Activated T-helper 1 cell treated with anti-CD3 and anti-CD28 coated beads, Interleukin-2, amount 50 U/mL, for 16 hours (primary cell): ENCODE results near the gene MAMSTR.

Experiments used
- DNase-seq, 2 donors: peaks; one replicate each; pipeline ENCODE4 v3.0.0-alpha.2; 2020; ENCODE audit warnings: low read depth in 1 of 2, low spot score in 1 of 2

The MAMSTR gene

GRCh38 chr19:48746738-48747575, 27.4 kb upstream of the MAMSTR start, which contains the start of gene IZUMO1:
IZUMO1 (minus strand) TSS chr19:48746909; CDS start chr19:48745859, 1,050 bp downstream.
- no peak for DNase-seq

- DNase-seq, result no peak
Measured at GRCh38 chr19:48746110-48746509, 26.6 kb upstream of the MAMSTR start.

DNA sequence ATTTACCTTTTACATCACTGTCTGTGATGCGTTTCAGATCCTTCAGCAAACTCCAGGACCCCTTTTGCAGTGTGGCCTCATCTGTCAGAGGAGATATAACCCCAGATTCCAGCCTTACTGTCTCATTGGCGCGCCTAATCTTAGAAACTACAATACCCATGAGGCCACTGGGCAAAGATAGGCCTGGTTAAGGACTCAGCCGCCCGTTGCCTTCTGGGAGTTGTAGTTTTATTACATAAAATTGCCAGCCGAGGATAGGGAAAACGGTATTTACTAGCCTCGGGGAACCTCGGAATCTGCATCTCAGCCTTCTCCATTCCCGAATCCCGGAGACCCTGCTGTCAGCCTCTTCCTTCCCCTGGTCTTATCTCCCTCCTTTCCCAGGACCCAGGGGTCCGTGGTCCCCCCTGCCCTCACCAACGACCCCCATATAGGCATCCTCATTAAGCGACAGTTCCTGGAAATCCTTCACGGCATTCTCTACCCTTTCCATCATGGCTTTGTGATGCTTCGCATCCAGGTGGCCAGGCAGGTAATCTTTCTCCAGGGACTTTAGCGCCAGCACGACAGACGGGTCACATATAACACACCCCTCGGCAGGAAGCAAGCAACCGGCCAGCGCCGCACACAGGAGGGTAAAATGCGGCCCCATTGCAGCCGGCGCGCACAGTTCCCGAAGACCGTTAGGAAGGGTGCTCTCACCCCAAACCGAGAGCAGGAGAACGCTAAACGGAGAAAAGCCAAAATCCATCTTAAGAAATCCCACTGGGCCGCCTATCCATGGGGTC, 25.9 kb upstream of the MAMSTR start:
- DNase-seq, result no peak

DNA sequence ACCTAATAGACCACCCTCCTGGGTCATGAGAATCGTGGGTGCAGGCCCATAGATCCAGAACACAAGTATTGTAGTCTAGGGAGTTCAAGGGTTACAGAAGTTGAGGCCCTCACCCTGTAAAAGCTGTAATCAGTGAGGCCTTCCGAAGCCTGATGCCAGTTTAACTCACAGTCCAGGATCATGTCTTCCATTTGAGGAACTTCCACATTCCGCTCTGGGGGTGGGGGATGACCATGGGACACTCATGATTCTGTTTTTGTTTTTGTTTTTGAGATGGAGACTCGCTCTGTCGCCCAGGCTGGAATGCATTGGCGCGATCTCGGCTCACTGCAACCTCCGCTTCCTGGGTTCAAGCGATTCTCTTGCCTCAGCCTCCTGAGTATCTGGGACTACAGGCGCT, 22.6 kb upstream of the MAMSTR start:
- no peak for DNase-seq

DNA sequence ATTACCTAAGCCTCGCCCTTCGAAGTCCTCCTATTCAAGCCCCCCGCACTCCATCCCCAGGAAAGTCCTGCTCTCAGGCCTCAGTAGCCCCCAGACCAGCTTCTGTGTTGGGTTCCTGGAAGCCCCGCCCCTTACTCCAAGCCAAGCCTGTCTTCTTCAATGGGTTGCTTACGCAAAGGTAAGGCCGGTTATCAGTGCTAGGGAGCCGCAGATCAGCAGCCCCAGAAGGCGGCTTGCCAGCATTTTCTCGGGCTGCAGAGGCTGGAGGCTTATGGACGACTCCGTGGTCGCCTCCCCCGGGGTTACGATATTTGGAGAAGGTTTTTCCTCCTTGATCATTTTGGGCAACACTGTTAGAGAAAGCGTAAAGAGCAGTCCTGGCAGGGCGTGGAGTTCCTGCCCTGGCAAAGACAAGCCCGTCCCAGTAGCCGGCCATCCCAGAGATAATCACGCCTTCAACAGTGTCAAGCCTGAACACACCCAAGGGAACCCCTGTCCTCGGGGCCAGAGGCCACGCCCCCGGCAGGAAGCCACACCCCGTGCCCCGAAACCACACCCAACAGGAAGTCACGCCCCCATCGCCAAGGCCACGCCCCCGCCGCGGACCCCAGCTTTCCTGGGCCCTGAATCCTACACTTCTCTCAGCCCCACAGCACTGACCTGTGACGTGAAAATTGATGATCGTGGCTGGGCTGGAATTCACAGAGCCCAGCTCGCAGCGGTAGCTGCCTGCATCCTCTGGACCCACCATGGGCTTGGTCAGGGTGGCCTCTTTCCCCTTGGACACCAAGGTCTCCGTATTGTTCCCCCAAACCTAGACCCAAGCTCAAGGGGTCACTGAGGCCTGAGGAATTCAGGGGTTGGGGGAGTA, 21.8 kb upstream of the MAMSTR start:
- DNase-seq, result no peak

- DNase-seq, result no peak
Measured at GRCh38 chr19:48740164-48740972, 20.8 kb upstream of the MAMSTR start, which contains the start of gene RASIP1. RASIP1 (minus strand) TSS chr19:48740610; CDS start chr19:48740282, 328 bp downstream.

DNA sequence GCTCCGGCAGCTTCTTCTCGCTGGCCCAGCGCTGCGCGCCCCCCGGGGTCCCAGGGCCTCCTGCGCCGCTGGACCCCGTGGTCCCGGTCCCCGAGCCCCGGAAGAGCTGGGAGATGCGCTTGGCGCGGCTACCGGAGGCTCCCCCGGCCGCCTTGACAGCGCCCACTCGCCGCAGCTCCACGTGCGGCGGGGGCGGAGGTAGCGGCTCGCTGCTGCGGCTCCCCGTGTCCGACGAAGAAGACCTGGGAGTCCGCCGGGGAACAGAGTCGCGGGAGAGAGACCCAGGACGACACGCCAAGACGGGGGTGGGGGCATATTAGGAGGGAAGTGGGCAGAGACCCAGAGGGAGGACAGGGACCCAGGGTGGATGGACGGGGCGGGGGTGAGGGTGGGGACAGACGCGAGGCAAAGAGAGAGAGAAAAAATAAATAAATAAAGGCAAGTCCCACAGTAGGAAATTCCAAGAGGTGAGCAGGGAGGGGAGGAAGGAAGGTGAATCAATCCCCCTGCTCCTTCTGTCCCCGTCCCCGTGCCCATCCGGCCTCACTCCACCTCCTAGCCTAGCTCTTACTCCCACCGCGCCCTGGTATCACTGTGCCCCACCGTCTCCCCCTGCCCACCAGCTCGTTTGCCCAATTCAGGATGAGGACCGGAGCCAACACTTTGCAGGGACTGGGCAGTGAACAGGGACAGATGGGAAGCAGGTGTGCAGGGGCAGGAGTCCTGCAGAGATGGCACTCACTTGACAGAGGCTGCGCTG, 20.1 kb upstream of the MAMSTR start:
- no peak for DNase-seq

DNA sequence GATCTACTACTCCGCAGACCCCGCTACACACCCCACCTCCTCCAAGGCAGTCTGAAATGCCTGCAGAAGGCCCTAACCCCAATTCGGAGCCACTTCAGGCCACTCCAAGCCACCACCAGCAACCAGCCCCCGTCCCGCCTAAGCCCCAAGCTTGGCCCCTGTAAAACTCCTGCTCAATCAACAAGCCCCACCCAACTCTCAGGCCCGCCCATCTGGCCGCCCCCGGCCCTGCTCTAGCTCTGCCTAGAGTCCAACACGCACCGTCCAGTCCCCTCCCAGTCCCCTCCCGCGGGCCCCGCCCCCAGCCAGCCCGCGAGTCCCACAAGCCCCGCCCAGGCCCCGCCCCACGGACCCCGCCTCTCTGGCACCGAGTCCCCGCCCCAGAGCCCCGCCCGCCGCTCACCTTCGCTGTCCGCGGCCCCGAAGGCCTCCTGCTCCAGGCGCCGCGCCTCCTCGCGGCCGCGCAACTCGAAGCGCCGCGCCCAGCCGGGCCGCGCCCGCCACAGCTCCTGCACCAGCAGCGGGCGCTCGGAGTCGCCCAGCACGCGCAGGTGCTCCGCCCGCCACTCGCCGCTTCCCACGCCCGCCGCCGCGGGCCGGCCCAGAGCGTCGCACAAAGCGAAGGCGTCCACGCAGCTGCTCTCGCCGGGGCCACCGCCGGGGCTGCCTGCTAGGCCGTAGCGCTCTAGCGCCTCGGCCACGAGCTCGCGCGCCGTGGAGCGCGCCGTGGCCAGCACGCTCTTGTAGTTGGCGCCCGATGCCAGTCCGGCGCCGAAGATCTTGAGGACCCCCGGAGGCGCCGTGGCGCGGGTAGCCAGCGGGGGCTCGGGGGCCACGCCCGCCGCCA, 19.3 kb upstream of the MAMSTR start:
- DNase-seq, result peak; percentile 90 to 92

DNA sequence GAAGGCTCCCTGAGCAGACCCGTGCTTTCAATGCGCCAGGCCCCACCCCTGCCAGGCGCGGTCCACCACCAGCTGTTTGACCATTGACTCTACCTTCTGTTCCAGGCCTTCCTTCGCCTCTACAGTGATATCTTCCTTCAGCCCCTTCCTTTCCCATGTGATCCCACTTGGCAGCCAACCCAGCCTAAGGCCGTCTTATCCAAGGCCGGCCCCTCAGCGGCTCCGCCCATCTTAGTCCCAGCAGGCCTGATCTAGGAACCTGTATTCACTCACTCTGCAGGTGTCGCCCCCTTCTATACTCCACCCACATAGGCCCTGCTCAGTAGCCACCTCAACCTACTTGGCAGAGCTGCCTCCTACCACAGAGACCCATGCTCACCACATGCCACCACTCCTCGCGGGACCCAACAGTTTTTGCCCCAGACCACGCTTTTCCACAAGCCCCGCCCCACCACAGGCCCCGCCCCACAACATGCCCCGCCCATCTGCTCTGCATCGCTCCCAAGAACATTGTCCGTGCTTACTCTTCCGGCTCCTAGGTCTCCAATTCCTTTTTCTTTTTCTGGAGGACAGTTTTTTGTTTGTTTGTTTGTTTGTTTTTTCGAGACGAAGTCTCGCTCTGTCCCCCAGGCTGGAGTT, 18.0 kb upstream of the MAMSTR start:
- no peak for DNase-seq

- DNase-seq, result no peak
Measured at GRCh38 chr19:48735031-48735615, 15.6 kb upstream of the MAMSTR start.

DNA sequence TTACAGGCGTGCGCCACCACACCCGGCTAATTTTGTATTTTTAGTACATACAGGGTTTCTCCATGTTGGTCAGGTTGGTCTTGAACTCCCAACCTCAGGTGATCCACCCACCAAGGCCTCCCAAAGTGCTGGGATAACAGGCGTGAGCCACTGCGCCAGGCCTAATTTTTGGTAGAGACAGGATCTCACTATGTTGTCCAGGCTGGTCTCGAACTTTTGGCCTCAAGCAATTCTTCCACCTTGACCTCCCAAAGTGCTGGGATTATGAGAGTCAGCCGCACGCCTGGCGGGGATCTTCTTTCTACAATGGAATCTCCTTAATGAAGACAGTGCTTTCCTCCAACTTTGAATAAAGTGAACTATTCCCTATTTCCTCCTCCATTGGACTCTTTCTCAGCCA, 15.1 kb upstream of the MAMSTR start:
- DNase-seq, result no peak

DNA sequence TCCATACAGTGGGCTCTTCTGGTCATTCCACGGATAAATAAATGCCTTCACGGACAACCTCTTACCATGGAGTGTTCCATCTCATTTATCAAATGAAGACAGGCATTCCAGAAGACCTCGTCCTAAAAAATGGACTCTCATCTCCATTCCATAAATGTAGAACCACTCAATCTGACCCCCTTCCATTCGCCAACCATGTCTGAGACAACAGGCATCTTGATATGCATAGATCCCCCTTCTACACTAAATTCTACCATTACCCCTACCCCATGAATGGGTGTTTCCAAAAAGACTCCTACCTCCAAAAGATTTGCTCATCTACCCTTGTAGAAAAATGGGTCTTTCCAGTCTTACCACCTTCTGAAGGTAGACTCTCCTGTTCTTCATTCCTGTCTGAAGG, 11.9 kb upstream of the MAMSTR start:
- no peak for DNase-seq

- DNase-seq, result no peak
Measured at GRCh38 chr19:48728911-48729664, 9.6 kb upstream of the MAMSTR start.

GRCh38 chr19:48726556-48726955, 7.0 kb upstream of the MAMSTR start:
- DNase-seq, result no peak

DNA sequence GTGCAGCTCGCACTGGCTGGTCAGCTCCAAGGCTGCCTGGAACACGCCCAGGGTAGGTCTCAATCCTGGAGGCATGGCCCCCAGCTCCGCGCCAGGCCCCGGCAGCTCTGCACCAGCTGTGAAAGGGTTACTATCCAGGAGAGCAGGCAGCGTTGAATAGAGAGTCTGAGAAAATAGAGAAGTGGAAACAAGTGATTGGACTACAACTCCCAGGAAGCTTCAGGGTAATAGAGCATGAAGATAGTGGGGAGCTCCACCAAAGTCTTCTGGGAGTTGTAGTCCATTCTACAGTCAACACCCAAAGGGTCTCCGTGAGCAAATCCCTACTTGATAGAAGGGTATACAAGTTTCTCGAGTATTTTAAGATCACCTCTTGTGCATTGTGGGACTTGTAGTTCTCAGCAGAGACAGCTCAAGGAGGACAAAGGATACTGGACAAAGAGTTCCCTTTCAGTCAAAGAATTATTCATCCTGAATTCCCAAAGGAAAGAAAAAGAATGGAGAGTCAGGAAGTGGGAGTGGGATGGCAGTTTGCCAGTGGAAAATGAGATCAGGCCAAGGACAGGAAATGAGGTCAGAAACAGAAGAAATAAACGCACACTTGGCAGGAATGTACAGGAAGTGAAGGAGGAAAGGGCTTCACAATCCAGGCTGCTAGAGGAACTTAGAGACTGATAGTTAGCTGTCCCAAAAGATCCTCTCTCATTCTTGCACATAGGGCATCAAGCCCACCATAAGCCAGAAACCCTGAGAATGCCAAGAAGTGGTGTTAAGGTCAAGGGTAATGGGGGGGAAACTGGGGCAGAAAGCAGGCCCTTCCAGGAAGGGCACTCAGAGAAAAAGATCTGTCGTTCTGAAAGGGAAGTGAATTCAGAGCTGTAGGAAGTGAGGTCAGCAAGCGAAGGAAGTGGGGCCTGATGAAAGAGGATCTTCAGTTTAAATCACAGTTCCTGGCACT, 5.5 kb upstream of the MAMSTR start:
- DNase-seq, result no peak

DNA sequence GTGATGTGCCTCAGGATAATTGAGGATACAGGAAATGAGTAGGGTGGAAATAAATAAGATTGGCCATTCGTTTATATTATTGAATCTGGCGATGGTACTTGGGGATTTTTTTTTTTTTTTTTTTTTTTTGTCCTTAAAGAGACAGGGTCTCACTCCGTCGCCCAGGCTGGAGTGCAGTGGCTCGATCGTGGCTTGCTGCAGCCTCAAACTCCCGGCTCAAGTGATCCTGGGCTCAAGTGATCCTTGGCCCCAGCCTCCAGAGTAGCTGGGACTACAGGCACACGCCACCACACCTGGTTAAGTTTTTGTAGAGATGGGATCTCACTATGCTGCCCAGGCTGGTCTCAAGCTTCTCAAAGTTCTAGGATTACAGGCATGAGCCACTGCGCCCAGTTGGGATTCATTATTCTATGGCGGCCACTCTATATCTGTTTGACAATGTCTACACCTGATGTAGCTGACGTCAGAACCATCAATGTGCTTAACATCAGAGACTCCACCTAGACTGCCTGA, 2.7 kb upstream of the MAMSTR start:
- DNase-seq, result no peak
